WTC11 (cell line): Measurements from ENCODE around the gene ZNF407. TPM values are rescaled to one million over a fixed set of nuclear protein-coding genes. Genes with fewer than 3 reads are reported as not detected.

Experiments
- ATAC-seq: fragments of 200-7000 bp; cut with Tn5 transposase; 2 replicates; pipeline ENCODE4 v1.10.0; 2021; ENCODE audit warnings: mild to moderate bottlenecking, moderate library complexity
- CTCF ChIA-PET: fragments of 300-600 bp; sonication (Branson Sonifier 250); formaldehyde crosslinking; loops from one replicate; lab custom pipeline; 2021; ENCODE audit warnings: antibody characterized with exemption; lab: Charles Lee
- POLR2A ChIA-PET: fragments of 350-600 bp; sonication (Branson Sonifier 250); formaldehyde crosslinking; loops from one replicate; lab custom pipeline; 2021; ENCODE audit warnings: antibody characterized with exemption; lab: Charles Lee
- DNase-seq: peaks from one replicate; pipeline ENCODE4 v3.0.0; 2021; ENCODE audit warnings: low spot score
- H3K27ac Mint-ChIP-seq: 2 replicates; pipeline ENCODE4 v1.8.0; 2021; ENCODE audit warnings: mixed read lengths
- H3K27me3 Mint-ChIP-seq: 2 replicates; pipeline ENCODE4 v1.8.0; 2021; ENCODE audit warnings: low read depth, mild to moderate bottlenecking, moderate library complexity, mixed read lengths
- H3K36me3 Mint-ChIP-seq: 2 replicates; pipeline ENCODE4 v1.8.0; 2021; ENCODE audit warnings: mixed read lengths
- H3K4me1 Mint-ChIP-seq: 2 replicates; pipeline ENCODE4 v1.8.0; 2022; ENCODE audit warnings: mixed read lengths
- H3K4me3 Mint-ChIP-seq: 2 replicates; pipeline ENCODE4 v1.8.0; 2021; ENCODE audit warnings: mild to moderate bottlenecking, moderate library complexity, mixed read lengths
- H3K9me3 Mint-ChIP-seq: 2 replicates; pipeline ENCODE4 v1.8.0; 2021; ENCODE audit warnings: mixed read lengths
- E2F5 ChIP-seq: sonication (generic); formaldehyde crosslinking; IDR thresholded peaks from 2 replicates; pipeline ENCODE4 v1.8.1; 2022; ENCODE audit warnings: mild to moderate bottlenecking, moderate library complexity, missing genetic modification reagents
- ESRRA ChIP-seq: sonication (generic); formaldehyde crosslinking; IDR thresholded peaks from 2 replicates; pipeline ENCODE4 v1.8.1; 2022; ENCODE audit warnings: mild to moderate bottlenecking, missing genetic modification reagents, borderline replicate concordance
- FOXK1 ChIP-seq: sonication (generic); formaldehyde crosslinking; IDR thresholded peaks from 2 replicates; pipeline ENCODE4 v1.8.0; 2022; ENCODE audit warnings: mild to moderate bottlenecking, moderate library complexity, missing genetic modification reagents
- GABPB1 ChIP-seq: sonication (generic); formaldehyde crosslinking; IDR thresholded peaks from 2 replicates; pipeline ENCODE4 v1.8.1; 2023; ENCODE audit warnings: mild to moderate bottlenecking, missing genetic modification reagents
- GRHL2 ChIP-seq: fragments of 250-450 bp; sonication (Bioruptor Pico); IDR thresholded peaks from 2 replicates; pipeline ENCODE4 v1.8.0; 2022; ENCODE audit warnings: mild to moderate bottlenecking, moderate library complexity; ENCODE audit not compliant: insufficient replicate concordance, severe bottlenecking
- GTF2I ChIP-seq: fragments of 250-450 bp; sonication (Bioruptor Pico); conservative IDR thresholded peaks from 2 replicates; pipeline ENCODE4 v1.4.0; 2021; ENCODE audit warnings: mild to moderate bottlenecking
- HMGA2 ChIP-seq: fragments of 250-450 bp; sonication (Bioruptor Pico); IDR thresholded peaks from 2 replicates; pipeline ENCODE4 v1.4.0; 2021; ENCODE audit warnings: mild to moderate bottlenecking, moderate library complexity
- MLX ChIP-seq: sonication (generic); formaldehyde crosslinking; IDR thresholded peaks from 2 replicates; pipeline ENCODE4 v1.8.1; 2023; ENCODE audit warnings: mild to moderate bottlenecking, missing genetic modification reagents, moderate library complexity
- NFATC4 ChIP-seq: fragments of 250-450 bp; sonication (Bioruptor Pico); IDR thresholded peaks from 2 replicates; pipeline ENCODE4 v1.9.0; 2021; ENCODE audit warnings: mild to moderate bottlenecking
- NFYB ChIP-seq: sonication (generic); formaldehyde crosslinking; conservative IDR thresholded peaks from 2 replicates; pipeline ENCODE4 v1.8.0; 2022; ENCODE audit warnings: low read depth, missing genetic modification reagents
- SMAD3 ChIP-seq: sonication (generic); formaldehyde crosslinking; IDR thresholded peaks from 2 replicates; pipeline ENCODE4 v1.8.0; 2022; ENCODE audit warnings: missing genetic modification reagents, mild to moderate bottlenecking, borderline replicate concordance
- SOX15 ChIP-seq: fragments of 250-450 bp; sonication (Bioruptor Pico); IDR thresholded peaks from 2 replicates; pipeline ENCODE4 v1.9.0; 2021; ENCODE audit warnings: mild to moderate bottlenecking
- ZBTB21 ChIP-seq: sonication (generic); formaldehyde crosslinking; IDR thresholded peaks from 2 replicates; pipeline ENCODE4 v1.8.1; 2023; ENCODE audit warnings: mild to moderate bottlenecking, missing genetic modification reagents, borderline replicate concordance
- ZBTB43 ChIP-seq: sonication (generic); formaldehyde crosslinking; IDR thresholded peaks from 2 replicates; pipeline ENCODE4 v1.8.1; 2023; ENCODE audit warnings: mild to moderate bottlenecking, missing genetic modification reagents
- ZNF121 ChIP-seq: sonication (generic); formaldehyde crosslinking; IDR thresholded peaks from 2 replicates; pipeline ENCODE4 v1.8.0; 2023; ENCODE audit warnings: missing genetic modification reagents
- ZNF281 ChIP-seq: sonication (generic); formaldehyde crosslinking; IDR thresholded peaks from 2 replicates; pipeline ENCODE4 v1.8.0; 2023; ENCODE audit warnings: mild to moderate bottlenecking, missing genetic modification reagents
- ZNF396 ChIP-seq: fragments of 250-450 bp; sonication (Bioruptor Pico); IDR thresholded peaks from 2 replicates; pipeline ENCODE4 v1.8.0; 2021; ENCODE audit warnings: mild to moderate bottlenecking, moderate library complexity, borderline replicate concordance
- ZNF423 ChIP-seq: fragments of 250-450 bp; sonication (Bioruptor Pico); IDR thresholded peaks from 2 replicates; pipeline ENCODE4 v2.1.2; 2022; ENCODE audit warnings: mild to moderate bottlenecking, moderate library complexity
- ZSCAN18 ChIP-seq: fragments of 250-450 bp; sonication (Bioruptor Pico); IDR thresholded peaks from 2 replicates; pipeline ENCODE4 v2.1.2; 2022; ENCODE audit warnings: mild to moderate bottlenecking, moderate library complexity
- total RNA-seq: library from RNA; stranded (reverse); gene quantifications from 3 replicates; pipeline ENCODE4 v1.2.3, GENCODE V29; 2021
- TF ChIP-seq, protein P1 (sequence below): sonication (generic); formaldehyde crosslinking; IDR thresholded peaks from 2 replicates; pipeline ENCODE4 v1.8.1; 2022; ENCODE audit warnings: missing genetic modification reagents, borderline replicate concordance

ZNF407 gene
- total RNA-seq, 1 experiment from 2014 or later = 6.5 TPM

- no peaks in the 10 kb centered on the region for H3K9me3 Mint-ChIP-seq
- ATAC-seq (no peak), DNase-seq (no peak)
- H3K4me3 Mint-ChIP-seq = no peak overlapping the region
- H3K27ac Mint-ChIP-seq = no peak overlapping the region; the same call in 1 of the 2 replicates
- peaks cover 31% of the 10 kb centered on the region for H3K4me1 Mint-ChIP-seq
- H3K36me3 Mint-ChIP-seq = no peaks in the 10 kb centered on the region
- CTCF ChIA-PET = no interaction called here
- POLR2A ChIA-PET = no interaction called here
- H3K27me3 Mint-ChIP-seq = no peaks in the 10 kb centered on the region
- TF ChIP-seq ESRRA (no peak), GABPB1 (CRISPR knock-in tag) (no peak), NFYB (CRISPR knock-in tag) (no peak), ZSCAN18 (no peak), ZNF396 (CRISPR knock-in tag) (no peak), ZBTB43 (CRISPR knock-in tag) (no peak), ZNF423 (no peak), SOX15 (CRISPR knock-in tag) (no peak), NFATC4 (no peak), ZNF121 (no peak), GRHL2 (no peak), SMAD3 (no peak), FOXK1 (CRISPR knock-in tag) (no peak), HMGA2 (CRISPR knock-in tag) (no peak), E2F5 (no peak), MLX (no peak)
- TF ChIP-seq, protein P1, sequence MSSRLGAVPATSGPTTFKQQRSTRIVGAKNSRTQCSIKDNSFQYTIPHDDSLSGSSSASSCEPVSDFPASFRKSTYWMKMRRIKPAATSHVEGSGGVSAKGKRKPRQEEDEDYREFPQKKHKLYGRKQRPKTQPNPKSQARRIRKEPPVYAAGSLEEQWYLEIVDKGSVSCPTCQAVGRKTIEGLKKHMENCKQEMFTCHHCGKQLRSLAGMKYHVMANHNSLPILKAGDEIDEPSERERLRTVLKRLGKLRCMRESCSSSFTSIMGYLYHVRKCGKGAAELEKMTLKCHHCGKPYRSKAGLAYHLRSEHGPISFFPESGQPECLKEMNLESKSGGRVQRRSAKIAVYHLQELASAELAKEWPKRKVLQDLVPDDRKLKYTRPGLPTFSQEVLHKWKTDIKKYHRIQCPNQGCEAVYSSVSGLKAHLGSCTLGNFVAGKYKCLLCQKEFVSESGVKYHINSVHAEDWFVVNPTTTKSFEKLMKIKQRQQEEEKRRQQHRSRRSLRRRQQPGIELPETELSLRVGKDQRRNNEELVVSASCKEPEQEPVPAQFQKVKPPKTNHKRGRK (CRISPR knock-in tag) = no peak
- TF ChIP-seq, all 79 proteins: peak for 0
Measured at GRCh38 chr18:74644713-74645112, 47.0 kb downstream of the ZNF407 start.

GRCh38 chr18:74645679-74646078 is 48.0 kb downstream of the ZNF407 start:
- H3K9me3 Mint-ChIP-seq = no peaks in the 10 kb centered on the region
- H3K4me1 Mint-ChIP-seq = peaks cover 33% of the 10 kb centered on the region
- ATAC-seq (no peak), DNase-seq (no peak)
- no peak overlapping the region for H3K27ac Mint-ChIP-seq
- no peak overlapping the region for H3K4me3 Mint-ChIP-seq
- H3K27me3 Mint-ChIP-seq = no peaks in the 10 kb centered on the region
- TF ChIP-seq GTF2I = no peak
- TF ChIP-seq ZBTB21 (CRISPR knock-in tag) = no peak
- no peak for TF ChIP-seq ZNF281 (CRISPR knock-in tag)
- CTCF ChIA-PET = no interaction called here
- POLR2A ChIA-PET = no interaction called here
- no peaks in the 10 kb centered on the region for H3K36me3 Mint-ChIP-seq
